HEK293 (cell line): ENCODE results near the gene ZNF335.

Experiments used
- IKZF3 ChIP-seq: fragments of 450-650 bp; IDR thresholded peaks from 2 replicates; pipeline ENCODE4 v1.5.0; 2018; ENCODE audit warnings: missing biosample characterization, mild to moderate bottlenecking, missing genetic modification characterization, moderate library complexity
- SALL2 ChIP-seq: fragments of 450-650 bp; formaldehyde crosslinking; IDR thresholded peaks from 2 replicates; pipeline ENCODE4 v1.5.0; 2017; ENCODE audit warnings: missing biosample characterization, mild to moderate bottlenecking, missing genetic modification characterization, borderline replicate concordance
- SETDB1 ChIP-seq: IDR thresholded peaks from one replicate; pipeline ENCODE4 v1.6.1; 2017; ENCODE audit warnings: mild to moderate bottlenecking, low read length, moderate library complexity, mixed read lengths; ENCODE audit not compliant: insufficient read length
- SP2 ChIP-seq: fragments of 450-650 bp; formaldehyde crosslinking; IDR thresholded peaks from 2 replicates; pipeline ENCODE4 v1.5.1; 2016; ENCODE audit warnings: missing biosample characterization, missing genetic modification characterization
- ZFHX2 ChIP-seq: fragments of 450-650 bp; formaldehyde crosslinking; conservative IDR thresholded peaks from 2 replicates; pipeline ENCODE4 v1.5.1; 2016; ENCODE audit warnings: missing biosample characterization, missing genetic modification characterization
- ZFP37 ChIP-seq: fragments of 450-650 bp; formaldehyde crosslinking; IDR thresholded peaks from 2 replicates; pipeline ENCODE4 v1.5.1; 2016; ENCODE audit warnings: missing biosample characterization, missing genetic modification characterization
- ZNF138 ChIP-seq: fragments of 450-650 bp; formaldehyde crosslinking; IDR thresholded peaks from 2 replicates; pipeline ENCODE4 v1.5.1; 2016; ENCODE audit warnings: missing biosample characterization, missing genetic modification characterization, borderline replicate concordance
- ZNF23 ChIP-seq: fragments of 450-650 bp; formaldehyde crosslinking; IDR thresholded peaks from 2 replicates; pipeline ENCODE4 v1.5.1; 2016; ENCODE audit warnings: missing biosample characterization, missing genetic modification characterization, borderline replicate concordance
- ZNF239 ChIP-seq: fragments of 450-650 bp; formaldehyde crosslinking; IDR thresholded peaks from 2 replicates; pipeline ENCODE4 v1.5.1; 2016; ENCODE audit warnings: missing biosample characterization, missing genetic modification characterization
- ZNF274 ChIP-seq, 2 experiments: fragments of 200-500 bp in 1 of 2; fragments of 450-650 bp in 1 of 2; sonication (Bioruptor generic) in 1 of 2; formaldehyde crosslinking in 1 of 2; IDR thresholded peaks; 2 replicates each; pipeline versions ENCODE4 v1.5.1 to v1.6.1; 2014 to 2016; ENCODE audit warnings: borderline replicate concordance in 1 of 2, inconsistent platforms in 1 of 2, low read length in 1 of 2, missing biosample characterization in 1 of 2, missing genetic modification characterization in 1 of 2
- ZNF521 ChIP-seq: fragments of 450-650 bp; formaldehyde crosslinking; IDR thresholded peaks from 2 replicates; pipeline ENCODE4 v1.5.1; 2017; ENCODE audit warnings: missing biosample characterization, mild to moderate bottlenecking, missing genetic modification characterization
- ZNF658 ChIP-seq: fragments of 450-650 bp; formaldehyde crosslinking; IDR thresholded peaks from 2 replicates; pipeline ENCODE4; 2016; ENCODE audit warnings: missing biosample characterization, missing genetic modification characterization
- ZNF776 ChIP-seq: fragments of 450-650 bp; formaldehyde crosslinking; IDR thresholded peaks from 2 replicates; pipeline ENCODE4 v1.5.0; 2017; ENCODE audit warnings: missing biosample characterization, missing genetic modification characterization, borderline replicate concordance
- TF ChIP-seq, protein P1 (sequence below): fragments of 450-650 bp; formaldehyde crosslinking; IDR thresholded peaks from 2 replicates; pipeline ENCODE4 v1.5.1; 2016; ENCODE audit warnings: missing biosample characterization, missing genetic modification characterization

DNA sequence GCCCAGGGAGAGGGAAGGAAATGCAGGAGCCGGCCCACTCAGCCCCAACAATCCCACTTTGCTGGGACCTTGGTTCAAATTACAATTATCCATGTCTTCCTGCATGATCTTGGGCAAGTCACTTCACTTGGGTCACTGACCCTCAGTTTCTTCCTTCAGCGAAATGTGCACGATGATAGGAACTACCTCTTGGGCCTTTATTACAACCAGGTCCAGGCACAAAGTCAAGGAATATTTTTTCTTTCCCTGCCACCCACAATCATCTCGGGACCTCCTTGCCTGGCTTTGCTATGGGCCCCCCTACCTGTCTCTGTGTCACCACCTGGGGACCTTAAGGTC, 59.7 kb downstream of the ZNF335 start:
- TF ChIP-seq ZNF239: no peak
- no peak for TF ChIP-seq ZFHX2 (tag by site-specific recombination)
- no peak for TF ChIP-seq IKZF3
- TF ChIP-seq, protein P1, sequence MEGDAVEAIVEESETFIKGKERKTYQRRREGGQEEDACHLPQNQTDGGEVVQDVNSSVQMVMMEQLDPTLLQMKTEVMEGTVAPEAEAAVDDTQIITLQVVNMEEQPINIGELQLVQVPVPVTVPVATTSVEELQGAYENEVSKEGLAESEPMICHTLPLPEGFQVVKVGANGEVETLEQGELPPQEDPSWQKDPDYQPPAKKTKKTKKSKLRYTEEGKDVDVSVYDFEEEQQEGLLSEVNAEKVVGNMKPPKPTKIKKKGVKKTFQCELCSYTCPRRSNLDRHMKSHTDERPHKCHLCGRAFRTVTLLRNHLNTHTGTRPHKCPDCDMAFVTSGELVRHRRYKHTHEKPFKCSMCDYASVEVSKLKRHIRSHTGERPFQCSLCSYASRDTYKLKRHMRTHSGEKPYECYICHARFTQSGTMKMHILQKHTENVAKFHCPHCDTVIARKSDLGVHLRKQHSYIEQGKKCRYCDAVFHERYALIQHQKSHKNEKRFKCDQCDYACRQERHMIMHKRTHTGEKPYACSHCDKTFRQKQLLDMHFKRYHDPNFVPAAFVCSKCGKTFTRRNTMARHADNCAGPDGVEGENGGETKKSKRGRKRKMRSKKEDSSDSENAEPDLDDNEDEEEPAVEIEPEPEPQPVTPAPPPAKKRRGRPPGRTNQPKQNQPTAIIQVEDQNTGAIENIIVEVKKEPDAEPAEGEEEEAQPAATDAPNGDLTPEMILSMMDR (tag by site-specific recombination): no peak
- no peak for TF ChIP-seq ZNF274 (IDR thresholded peaks at IDR 0.05; ENCODE audit: low read length)
- no peak for TF ChIP-seq ZNF274 (tag by site-specific recombination; IDR thresholded peaks at IDR 0.05; ENCODE audit: borderline replicate concordance)
- TF ChIP-seq SP2 (tag by site-specific recombination): no peak
- TF ChIP-seq SALL2: no peak
- no peak for TF ChIP-seq ZNF776 (tag by site-specific recombination)
- no peak for TF ChIP-seq SETDB1
- no peak for TF ChIP-seq ZFP37
- TF ChIP-seq ZNF658 (tag by site-specific recombination): no peak
- TF ChIP-seq ZNF23 (tag by site-specific recombination): no peak
- no peak for TF ChIP-seq ZNF138 (tag by site-specific recombination)
- no peak for TF ChIP-seq ZNF521 (tag by site-specific recombination)
